ENCODE data around the gene ARL14EPL.

Gene ARL14EPL

GRCh38 chr5:116032094-116032517, at the start of gene ARL14EPL:
ARL14EPL (plus strand) TSS chr5:116032472; CDS start chr5:116051466, 18,994 bp downstream.
- peak; percentile 7 for DNase-seq

- DNase-seq = no peak
Observed at GRCh38 chr5:115983519-115983918, 48.8 kb upstream of the ARL14EPL start.

- no peak for DNase-seq
Observed at GRCh38 chr5:115985802-115986757, 46.2 kb upstream of the ARL14EPL start.

GRCh38 chr5:115988002-115988401, 44.3 kb upstream of the ARL14EPL start:
- no peak for DNase-seq

- DNase-seq = no peak
Observed at GRCh38 chr5:115992848-115993350, 39.4 kb upstream of the ARL14EPL start.

- DNase-seq = no peak
Observed at GRCh38 chr5:115995351-115995750, 36.9 kb upstream of the ARL14EPL start.

GRCh38 chr5:116002116-116002906, 30.0 kb upstream of the ARL14EPL start:
- DNase-seq = no peak

GRCh38 chr5:116004248-116004647, 28.0 kb upstream of the ARL14EPL start:
- DNase-seq = no peak

- no peak for DNase-seq
Observed at GRCh38 chr5:116009806-116010205, 22.5 kb upstream of the ARL14EPL start.

- no peak for DNase-seq
Observed at GRCh38 chr5:116011046-116011445, 21.2 kb upstream of the ARL14EPL start.

- no peak for DNase-seq
Observed at GRCh38 chr5:116013207-116013785, 19.0 kb upstream of the ARL14EPL start.

- no peak for DNase-seq
Observed at GRCh38 chr5:116013936-116014335, 18.3 kb upstream of the ARL14EPL start.

- DNase-seq = no peak
Observed at GRCh38 chr5:116023619-116024018, 8.7 kb upstream of the ARL14EPL start.

- no peak for DNase-seq
Observed at GRCh38 chr5:116025866-116026265, 6.4 kb upstream of the ARL14EPL start.

- DNase-seq = no peak
Observed at GRCh38 chr5:116032991-116033390, 719 bp downstream of the ARL14EPL start.

- DNase-seq = peak; percentile 5
Observed at GRCh38 chr5:116035123-116035522, 2.9 kb downstream of the ARL14EPL start.

- no peak for DNase-seq
Observed at GRCh38 chr5:116037236-116037822, 5.1 kb downstream of the ARL14EPL start.

GRCh38 chr5:116038817-116039216, 6.5 kb downstream of the ARL14EPL start:
- DNase-seq = no peak

GRCh38 chr5:116042375-116042774, 10.1 kb downstream of the ARL14EPL start:
- no peak for DNase-seq

- DNase-seq = peak; percentile 3
Observed at GRCh38 chr5:116044073-116044472, 11.8 kb downstream of the ARL14EPL start.

GRCh38 chr5:116045821-116046220, 13.5 kb downstream of the ARL14EPL start:
- no peak for DNase-seq

- no peak for DNase-seq
Observed at GRCh38 chr5:116046261-116046660, 14.0 kb downstream of the ARL14EPL start.

- no peak for DNase-seq
Observed at GRCh38 chr5:116046823-116047222, 14.6 kb downstream of the ARL14EPL start.

Measured in DMS79 treated with DMSO at 0.1 percent for 48 hours (cell line).